Cerebellar nuclear complex (tissue), 1 donor: Measurements from ENCODE around the gene CTNND2.

ENCODE experiments used
- DNase-seq, 2 experiments: peaks; one replicate each; lab custom pipeline; 2025; lab: John Stamatoyannopoulos, UW

The CTNND2 gene

GRCh38 chr5:11780641-11781345 lies 123.5 kb downstream of the CTNND2 start:
- DNase-seq = no peak

GRCh38 chr5:11777096-11777495 lies 127.2 kb downstream of the CTNND2 start:
- DNase-seq = no peak

- DNase-seq = no peak
Measured at GRCh38 chr5:11770310-11770709, 133.9 kb downstream of the CTNND2 start.

GRCh38 chr5:11760934-11761603 lies 143.2 kb downstream of the CTNND2 start:
- no peak for DNase-seq

DNA sequence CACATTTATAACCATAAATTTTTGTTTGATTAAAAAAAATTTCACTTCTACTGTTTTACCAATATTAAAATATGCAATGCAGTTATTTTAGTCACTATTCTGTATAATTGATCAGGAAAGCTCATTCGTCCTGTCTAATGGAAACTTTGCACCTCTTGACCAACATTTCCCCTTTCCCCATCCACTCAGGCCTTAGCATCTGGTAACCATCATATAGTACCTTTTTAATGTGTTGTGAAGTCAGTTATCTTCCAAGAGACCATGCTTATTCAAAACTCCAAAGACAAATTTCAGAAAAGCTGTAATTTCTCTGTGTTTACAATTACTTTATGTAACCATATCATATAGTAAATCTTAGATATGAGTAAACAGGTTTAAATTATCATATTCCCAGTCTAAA lies 145.9 kb downstream of the CTNND2 start:
- no peak for DNase-seq

- no peak for DNase-seq
Measured at GRCh38 chr5:11757661-11758060, 146.6 kb downstream of the CTNND2 start.

DNA sequence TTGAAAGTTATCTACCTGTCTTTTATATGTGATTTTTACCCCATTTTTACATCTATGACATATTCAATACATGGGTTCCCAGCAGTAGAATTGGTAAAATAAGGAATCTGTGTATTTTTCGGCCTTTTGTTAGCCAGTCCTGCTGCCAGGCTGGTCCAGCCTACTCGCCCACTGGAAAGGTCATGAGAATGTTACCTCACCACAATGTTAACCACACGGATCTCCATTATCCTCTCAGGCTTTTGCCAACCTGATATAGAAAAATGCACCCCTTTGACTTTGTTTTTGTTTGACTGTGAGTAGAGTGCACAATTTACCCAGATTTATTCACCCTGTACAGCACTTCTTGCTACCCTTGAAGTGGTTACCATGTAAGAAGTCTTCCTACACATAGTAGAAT lies 167.2 kb downstream of the CTNND2 start:
- no peak for DNase-seq

GRCh38 chr5:11734369-11734768 lies 169.9 kb downstream of the CTNND2 start:
- no peak for DNase-seq

- DNase-seq = no peak
Measured at GRCh38 chr5:11733840-11734192, 170.4 kb downstream of the CTNND2 start.

GRCh38 chr5:11733185-11733839 lies 170.9 kb downstream of the CTNND2 start:
- no peak for DNase-seq

GRCh38 chr5:11724940-11725339 lies 179.3 kb downstream of the CTNND2 start:
- DNase-seq = no peak

- DNase-seq = no peak
Measured at GRCh38 chr5:11719888-11720481, 184.3 kb downstream of the CTNND2 start.

DNA sequence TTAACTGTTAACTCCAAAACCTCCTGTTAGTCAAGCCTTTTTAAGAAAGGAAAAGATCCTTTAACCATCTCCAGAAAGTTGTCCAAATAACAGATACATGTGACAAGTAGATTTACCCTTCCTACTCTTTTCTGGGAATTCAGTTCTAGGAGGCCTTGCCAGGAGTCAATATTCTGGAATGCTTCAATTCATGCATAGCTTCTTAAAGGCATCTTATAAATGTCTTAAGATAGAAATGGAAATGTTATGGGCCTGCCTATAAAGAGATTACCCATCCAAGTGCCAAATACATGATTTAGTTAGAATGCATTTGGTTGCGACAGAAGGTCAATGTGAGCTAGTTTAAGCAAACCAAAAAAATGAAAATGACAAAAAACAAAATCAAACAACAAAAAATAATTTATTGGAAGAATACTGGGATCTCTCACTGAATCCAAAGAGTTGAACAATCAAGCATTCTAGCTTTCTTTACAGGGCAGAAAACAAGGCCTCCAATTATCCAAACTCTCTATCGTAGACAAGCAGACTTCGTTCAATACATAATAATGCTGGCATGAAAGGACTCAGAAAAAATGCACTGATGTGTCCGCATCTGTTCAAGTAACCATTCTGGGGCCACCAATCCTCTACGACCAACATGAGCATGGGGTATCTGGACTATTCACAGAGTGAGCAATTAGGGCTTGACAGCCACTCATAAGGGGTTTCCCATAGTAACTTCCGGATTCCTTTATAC lies 188.6 kb downstream of the CTNND2 start:
- no peak for DNase-seq

- no peak for DNase-seq
Measured at GRCh38 chr5:11711932-11712331, 192.3 kb downstream of the CTNND2 start.

- no peak for DNase-seq
Measured at GRCh38 chr5:11709021-11709420, 195.2 kb downstream of the CTNND2 start.

DNA sequence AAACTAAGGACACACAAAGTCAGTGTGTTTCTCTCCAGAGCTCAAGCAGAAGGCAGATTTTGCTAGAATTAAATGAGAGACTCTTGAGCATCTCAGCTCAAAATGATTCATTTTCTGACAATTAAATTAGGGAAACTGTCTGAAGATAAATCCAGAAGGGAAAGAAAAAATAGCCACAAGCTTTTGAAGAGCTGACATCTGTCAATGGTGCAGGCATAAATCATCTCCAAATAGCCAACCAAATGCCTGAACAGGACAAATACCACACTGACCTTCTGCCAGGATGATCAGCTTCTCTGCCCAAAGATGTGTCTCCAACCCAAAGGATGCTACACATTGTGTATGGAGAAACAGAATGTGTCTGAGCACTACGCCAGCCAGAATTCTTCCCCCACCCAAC lies 199.3 kb downstream of the CTNND2 start:
- no peak for DNase-seq

- DNase-seq = no peak
Measured at GRCh38 chr5:11700391-11700790, 203.9 kb downstream of the CTNND2 start.

GRCh38 chr5:11692636-11693035 lies 211.6 kb downstream of the CTNND2 start:
- no peak for DNase-seq

- DNase-seq = no peak
Measured at GRCh38 chr5:11687498-11687897, 216.7 kb downstream of the CTNND2 start.

DNA sequence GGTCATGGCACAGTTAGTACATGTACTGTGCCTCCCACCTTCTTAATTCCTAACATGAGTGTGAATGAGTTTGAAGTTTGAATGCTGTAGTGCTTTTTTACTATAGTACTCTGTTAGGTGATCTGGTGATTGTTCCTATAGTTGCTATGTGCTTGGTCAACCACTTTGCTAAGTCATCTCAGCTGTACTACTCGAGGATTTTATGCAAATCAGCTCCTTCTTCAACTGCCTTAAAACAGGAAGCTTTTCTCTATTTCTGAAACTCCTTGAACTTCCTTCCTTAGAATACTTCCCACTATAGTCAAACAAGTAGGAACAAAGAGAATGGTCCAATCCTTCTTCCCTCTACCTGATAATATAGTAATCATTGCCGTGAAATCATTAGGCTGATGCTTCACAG lies 219.6 kb downstream of the CTNND2 start:
- no peak for DNase-seq

- no peak for DNase-seq
Measured at GRCh38 chr5:11683666-11684065, 220.6 kb downstream of the CTNND2 start.

DNA sequence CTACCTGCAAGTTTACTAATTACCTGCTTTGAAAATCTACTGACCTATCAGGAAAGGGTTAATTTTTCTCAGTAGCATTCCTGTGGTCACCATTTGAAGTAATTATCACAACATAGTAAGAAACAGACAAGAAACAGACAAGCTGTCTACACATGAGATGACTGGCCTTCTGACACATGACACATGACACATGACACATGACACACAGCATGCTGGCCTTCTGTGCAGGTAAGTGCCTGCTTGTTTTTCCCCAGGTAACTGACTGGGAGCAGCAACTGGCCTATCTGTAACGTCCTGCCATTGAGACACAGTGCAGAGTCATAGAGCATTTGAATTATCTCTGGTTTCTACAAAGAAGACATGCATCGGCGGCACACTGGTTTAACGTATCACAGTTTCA lies 222.4 kb downstream of the CTNND2 start:
- DNase-seq = no peak
